NCI-H1436 treated with DMSO at 0.1 percent for 48 hours (cell line): ENCODE data around the gene LYZL2.
"Not testable (repeated sequence)": the region's sequence is repeated elsewhere in the genome, so short reads cannot be mapped to it uniquely, and the experiment has no call there.

ENCODE experiments used
- DNase-seq: peaks from one replicate; lab custom pipeline; 2025; lab: John Stamatoyannopoulos, UW

Gene LYZL2

DNA sequence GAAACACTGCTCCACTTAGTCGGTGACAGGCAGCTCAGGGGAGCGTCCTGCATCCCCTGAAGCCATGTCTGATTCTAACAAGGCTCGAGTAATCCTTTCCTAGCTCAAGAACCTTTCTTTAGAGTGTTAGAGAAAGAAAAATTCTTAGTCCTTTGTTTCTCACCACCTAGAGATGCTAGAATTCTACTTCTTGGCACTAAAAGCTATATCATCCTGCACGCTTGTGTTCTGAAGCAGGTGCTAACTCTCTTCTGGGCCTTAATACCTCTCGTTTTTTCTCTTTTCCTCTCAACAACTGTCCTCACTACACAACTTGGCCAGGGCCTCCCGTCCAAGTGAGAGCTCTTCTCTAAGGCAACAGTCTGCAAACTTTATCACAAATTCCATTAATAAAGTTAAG lies at the start of gene LYZL2:
TSS of gene LYZL2 (minus strand) at position 101 of the 400 bp plus-strand sequence. CDS start 2,838 bp downstream, outside the sequence.
- DNase-seq = no peak

DNA sequence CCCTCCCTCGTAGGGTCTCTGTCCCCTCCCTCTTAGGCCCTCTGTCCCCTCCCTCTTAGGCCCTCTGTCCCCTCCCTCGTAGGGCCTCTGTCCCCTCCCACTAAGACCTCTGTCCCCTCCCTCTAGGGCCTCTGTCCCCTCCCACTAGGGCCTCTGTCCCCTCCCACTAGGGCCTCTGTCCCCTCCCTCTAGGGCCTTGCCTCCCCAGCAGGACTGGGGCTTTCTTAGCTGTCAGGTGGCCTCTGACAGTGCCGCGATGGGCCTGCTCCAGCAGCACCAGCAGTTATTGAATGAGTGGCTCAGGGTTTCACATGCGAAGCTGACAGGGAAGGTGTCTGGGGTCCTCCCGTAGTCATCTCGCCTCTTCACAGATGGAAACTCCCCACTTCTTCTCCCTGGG lies 48.1 kb upstream of the LYZL2 start:
- not testable (repeated sequence) for DNase-seq

DNA sequence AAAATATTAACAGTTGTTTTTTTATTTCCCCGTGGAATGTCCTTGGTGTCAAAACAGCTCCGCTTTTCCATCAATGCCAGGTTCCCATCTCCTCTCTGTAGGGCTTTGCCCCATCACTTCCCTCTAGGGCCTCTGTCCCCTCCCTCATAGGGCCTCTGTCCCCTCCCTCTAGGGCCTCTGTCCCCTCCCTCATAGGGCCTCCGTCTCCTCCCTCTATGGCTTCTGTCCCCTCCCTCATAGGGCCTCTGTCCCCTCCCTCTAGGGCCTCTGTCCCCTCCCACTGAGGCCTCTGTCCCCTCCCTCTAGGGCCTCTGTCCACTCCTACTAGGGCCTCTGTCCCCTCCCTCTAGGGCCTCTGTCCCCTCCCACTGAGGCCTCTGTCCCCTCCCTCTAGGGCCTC lies 47.6 kb upstream of the LYZL2 start:
- not testable (repeated sequence) for DNase-seq

DNA sequence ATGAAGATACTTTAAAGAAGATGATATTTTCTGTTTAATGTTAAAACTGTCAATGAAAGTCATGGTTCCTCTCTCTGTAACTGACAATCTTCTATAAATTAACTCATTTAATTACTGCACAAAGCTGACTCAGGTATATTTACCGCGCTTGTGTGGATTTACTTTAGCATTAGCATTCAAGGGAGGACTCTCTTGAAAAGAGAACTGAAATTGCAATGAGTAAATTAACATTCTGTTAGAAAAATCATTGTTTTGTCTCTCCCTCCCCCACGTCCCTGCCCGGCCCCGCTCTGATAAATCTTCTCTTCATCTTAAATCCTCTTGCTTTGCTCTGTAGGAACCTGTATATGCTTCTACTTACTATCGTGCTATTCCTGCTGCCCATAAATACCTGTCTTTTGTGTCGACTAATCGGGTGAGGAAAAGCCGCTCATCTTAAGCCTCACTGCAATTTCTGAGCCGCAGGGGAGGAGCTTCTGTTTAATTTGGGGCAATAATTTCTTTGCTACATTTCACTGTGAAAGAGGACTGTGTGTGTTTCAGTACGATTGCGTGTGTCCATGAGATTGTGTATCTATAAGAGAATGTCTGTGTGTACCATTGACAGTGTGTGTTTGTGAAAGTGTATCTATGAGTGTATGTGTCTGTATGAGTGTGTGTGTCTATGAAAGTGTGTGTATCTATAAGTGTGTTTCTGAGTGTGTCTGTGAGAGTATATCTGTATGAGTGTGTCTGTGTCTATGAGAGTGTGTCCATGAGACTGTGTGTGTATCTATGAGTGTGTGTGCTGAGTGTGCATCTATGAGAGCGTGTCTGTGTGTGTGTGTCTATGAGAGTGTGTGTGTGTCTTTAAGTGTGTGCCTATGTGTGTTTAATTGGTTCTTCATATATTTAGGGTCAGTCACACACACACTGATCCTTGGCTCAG lies 46.5 kb upstream of the LYZL2 start:
- DNase-seq = no peak

DNA sequence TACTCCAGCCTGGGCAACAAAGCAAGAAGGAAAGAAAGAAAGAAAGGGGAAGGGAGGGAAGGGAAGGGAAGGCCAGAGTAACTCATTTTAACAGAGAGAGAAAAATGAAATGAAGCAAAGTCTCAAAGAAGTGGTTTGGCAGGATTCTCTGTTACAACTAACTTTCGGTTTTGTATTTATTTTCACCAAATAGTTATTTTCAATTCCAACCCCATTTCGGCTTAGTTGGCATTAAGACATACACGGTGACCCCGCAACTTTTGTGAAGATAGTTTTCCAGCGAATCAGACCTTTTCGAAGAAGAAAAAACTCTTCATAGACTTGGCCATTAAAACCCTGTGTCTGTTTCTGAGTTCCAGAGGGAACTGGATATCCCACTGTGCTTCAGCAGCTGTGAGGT lies 45.2 kb upstream of the LYZL2 start:
- DNase-seq = no peak

DNA sequence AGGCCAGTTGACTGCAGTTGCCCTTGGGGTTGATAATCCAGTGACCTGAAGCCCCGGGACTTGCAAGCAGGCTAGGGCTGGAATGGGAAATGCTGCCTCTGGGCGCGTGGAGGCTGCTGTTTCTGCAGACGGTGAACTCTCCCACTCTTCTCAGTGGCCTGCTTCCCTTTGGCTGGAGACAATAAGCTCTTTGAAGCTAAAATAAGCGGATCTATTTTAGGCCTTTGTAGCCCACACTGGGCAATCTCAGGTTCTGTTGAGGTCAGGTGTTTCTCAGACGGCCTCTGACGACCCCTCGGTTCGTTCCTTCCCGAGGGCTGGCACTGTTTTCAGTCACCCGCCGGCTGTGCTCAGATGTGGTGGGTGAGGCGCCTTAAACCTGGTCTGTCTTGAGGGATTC lies 43.7 kb upstream of the LYZL2 start:
- not testable (repeated sequence) for DNase-seq

DNA sequence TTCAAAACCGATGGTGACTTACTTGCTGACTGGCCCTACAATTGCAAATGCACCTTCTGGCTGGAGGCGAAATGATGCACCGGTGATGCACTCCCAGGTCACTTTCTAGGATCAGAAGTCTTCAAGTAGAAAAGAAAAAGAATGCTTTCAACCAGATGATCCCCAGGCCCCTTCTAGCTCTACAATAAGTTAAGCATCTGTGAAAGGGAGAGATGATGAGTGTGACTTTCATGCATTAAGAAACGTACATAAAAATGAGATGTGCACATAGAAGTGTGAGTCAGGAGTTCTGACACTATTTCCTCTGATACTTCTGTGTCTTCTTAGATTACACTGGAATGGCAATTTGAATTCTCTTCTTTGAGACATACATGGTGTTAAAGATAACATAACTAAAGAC lies 42.8 kb upstream of the LYZL2 start:
- not testable (repeated sequence) for DNase-seq

DNA sequence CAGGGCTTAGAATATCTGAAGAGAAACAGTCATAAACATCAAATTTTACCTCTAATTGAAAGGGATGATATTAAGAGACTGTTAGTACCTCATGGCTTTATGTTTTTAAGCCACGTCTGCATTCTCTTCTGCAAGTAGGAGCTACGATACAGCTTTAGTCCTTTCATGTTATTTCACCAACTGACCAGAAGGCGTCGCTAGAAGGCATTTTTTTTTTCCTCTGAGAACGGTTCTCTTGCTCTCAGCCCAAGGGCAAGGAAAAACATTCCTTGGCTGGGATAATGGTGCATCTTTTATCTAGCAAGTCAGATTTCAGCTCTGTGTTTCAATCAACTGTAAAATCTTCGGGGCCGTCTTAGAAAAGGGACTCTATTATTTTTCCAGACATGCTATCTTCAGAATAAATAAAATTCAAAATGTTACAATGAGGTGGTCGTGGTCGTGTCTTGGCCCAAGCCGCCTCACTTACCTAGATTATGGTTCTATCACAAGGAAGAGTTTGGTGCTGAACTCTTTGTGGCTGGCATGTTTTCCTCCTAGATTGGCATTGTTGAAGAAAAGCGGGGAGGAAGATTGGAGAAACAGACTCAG lies 41.6 kb upstream of the LYZL2 start:
- no peak for DNase-seq

DNA sequence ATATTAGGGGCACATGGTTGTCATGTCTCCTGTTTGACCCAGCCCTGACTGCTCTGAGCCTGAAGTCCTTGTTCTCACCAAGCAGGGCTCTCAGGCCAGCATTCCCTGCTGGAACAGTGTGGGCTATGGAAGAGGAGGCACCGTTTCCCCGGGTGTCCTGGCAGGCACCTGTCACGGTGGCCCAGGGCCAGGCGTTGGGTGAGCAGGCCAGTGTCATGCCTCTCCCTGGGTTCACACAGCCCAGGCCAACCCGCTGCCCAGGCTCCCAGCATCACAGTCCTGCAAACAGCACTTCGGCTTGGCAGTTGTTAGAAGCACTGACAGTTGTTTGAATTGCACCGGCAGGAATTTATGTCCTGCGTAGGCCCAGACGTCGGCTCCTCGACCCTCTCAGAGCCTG lies 38.4 kb upstream of the LYZL2 start:
- not testable (repeated sequence) for DNase-seq

DNA sequence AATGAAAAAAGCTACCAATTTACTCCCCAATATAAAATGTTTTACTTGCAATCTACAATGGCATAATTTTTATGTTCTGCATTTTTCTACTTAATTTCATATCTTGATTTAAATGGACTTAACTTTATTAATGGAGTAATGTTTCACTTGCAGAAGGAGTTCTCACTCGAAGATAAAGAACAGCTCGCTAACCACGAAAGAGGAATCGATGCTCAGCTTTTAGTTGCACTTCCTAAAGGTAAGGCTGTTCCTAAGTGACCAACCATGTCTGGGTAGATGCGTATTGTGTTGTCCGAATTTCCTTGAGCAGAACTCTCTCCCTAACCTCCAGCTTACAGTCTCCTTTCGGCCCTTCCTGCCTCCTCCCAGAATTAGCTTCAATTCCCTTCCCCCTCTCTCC lies 33.9 kb upstream of the LYZL2 start:
- DNase-seq = not testable (repeated sequence)

DNA sequence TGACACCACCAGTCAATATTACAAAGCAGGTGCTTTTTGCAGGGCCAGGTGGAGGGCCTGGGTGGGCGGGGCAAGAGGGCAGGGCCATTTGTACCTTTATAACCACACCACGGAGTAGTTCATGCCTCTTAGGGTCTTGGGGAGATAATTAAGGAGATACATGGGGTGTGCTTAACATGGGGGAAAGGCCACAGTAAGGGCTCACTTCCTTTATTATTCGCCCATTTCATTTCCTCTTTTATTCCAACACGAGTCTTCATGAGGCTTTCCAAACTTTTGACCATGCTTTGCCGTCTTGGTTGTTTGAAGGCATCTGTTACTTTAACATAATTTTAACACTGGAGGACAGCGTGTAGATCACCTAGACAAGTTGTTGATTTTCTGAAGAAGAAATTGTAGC lies 33.3 kb upstream of the LYZL2 start:
- DNase-seq = no peak

DNA sequence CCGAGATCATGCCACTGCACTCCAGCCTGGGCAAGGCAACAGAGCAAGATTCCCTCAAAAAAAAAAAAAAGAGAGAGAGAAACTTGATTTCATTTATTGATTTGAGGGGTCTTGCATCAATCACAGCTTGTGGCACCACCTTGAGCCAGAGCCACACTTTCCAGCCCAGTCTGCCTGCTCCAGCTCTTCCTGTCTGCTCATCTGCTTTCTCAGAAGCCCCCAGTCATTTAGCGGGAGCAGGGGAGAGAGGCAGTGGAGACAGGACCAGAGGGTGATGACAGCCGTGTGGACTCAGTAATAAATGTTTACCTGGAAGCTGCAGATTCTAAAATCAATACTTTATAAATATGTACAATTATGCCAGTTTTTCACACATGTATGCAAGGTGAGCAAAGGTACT lies 30.8 kb upstream of the LYZL2 start:
- not testable (repeated sequence) for DNase-seq

DNA sequence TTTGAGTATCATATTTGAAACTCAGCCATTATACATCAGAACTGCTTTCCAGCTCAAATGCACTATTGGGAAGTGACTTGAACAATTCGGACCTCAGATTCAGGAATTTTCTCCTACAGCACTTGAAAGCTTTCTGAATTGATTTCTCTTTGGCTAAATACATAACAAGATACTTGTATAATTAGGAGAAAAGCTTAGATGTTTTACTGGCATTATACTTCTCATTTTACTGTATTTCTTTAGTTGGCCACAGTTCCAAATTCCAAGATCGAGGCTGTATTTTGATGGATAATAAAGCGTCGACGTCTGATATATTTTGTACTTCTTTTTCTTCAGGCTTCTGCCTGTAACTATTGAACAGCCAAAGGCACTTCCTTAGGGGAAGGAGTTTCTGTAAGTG lies 26.7 kb upstream of the LYZL2 start:
- DNase-seq = no peak

DNA sequence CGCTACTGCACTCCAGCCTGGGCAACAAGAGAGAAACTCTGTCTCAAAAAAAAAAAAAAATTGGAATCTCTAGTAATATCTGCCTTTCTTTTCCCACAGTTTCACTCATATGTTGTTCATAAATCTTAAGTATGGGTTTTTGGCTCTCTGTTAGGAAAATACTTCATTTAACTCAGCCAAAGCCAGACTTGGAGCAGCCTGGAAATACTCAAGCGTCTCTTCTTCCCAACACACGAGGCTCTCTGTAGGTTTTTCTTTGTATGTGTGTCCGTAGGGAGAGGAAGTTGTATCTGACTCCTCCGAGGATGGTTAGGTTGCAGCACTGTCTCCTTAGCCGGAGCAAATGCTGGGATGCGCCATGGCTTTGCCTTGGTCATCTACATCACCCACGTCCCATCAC lies 25.4 kb upstream of the LYZL2 start:
- DNase-seq = not testable (repeated sequence)

DNA sequence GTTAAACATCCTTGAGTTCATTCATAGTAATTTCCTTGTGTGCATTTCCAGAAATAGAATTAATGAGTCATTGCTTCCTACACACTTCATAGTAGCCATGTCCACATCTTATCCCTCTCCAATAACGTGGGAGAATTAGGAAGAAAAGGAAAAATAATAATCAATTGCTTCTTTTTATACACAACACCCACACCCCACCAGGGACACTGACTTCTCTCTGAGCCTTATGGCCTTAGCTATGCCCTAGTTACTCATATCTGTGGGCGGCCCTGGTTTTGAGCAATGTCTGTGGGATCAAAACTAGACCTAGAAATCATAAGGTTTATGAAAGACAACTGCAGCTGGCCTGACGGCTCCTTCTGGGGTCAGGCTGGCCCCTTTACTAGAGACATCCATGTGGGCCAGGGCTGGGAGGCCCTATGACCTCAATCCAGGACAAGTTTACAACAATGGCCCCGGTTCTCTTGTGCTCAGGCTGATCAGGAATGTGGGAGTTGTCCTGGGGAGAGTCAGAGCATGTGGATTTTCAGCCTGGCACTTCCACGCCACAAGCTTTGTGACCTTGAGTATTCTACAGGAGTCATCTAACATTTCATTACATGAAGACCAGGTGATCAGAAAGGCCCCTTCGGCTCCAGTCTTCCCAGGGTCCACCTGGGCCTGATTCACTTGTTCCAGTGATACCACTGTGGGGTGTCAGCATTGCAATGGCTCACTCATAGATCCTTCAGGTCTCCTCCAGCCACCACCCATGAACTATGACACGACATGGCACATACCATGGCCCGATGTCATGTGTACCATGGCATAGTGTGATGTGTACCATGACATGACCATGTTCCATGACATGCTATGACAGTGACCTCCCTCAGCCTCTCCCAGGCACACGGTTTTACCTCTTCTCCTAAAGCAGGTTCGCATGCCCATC lies 22.2 kb upstream of the LYZL2 start:
- DNase-seq = not testable (repeated sequence)

DNA sequence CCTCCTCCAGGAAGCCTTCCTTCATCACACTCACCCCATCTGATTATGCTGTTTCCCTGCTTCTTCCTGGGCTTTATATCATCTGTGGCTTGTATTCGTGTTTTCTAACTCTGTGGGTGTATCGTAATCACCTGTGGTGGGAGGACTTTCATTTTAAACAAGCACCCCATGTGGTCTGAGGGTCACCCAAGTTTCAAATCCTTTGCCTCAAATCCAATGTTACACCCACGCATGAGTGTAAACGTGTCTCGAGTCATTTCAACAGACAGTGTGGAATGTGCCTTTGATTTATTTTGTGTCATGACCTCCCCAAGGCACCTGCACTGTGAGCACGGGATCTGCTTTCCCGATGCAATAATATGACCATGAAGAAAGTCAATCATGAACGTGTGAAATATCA lies 17.5 kb upstream of the LYZL2 start:
- DNase-seq = no peak

DNA sequence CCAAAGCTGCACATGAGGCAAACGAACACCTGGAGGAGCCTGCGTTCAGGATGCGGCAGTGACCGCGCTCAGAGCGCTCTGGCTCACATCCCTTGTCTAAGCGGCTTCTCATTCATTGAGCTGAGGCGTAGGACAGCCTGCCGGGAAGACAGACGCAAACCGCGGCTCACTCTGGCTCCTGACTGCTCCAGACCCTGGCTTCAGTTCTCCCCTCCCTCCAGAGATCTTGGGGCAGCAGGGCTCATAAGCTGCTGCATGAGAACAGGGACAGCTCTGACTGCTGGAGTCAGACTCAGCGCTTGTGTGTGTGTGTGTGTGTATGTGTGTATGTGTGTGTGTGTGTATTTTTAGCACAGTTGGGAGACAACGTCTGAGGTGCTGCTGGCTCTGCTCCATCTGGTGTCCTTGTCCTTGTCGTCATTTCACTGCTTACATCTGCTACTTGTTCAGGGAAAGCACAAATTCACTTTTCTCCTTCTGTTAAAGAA lies 15.8 kb upstream of the LYZL2 start:
- DNase-seq = no peak

DNA sequence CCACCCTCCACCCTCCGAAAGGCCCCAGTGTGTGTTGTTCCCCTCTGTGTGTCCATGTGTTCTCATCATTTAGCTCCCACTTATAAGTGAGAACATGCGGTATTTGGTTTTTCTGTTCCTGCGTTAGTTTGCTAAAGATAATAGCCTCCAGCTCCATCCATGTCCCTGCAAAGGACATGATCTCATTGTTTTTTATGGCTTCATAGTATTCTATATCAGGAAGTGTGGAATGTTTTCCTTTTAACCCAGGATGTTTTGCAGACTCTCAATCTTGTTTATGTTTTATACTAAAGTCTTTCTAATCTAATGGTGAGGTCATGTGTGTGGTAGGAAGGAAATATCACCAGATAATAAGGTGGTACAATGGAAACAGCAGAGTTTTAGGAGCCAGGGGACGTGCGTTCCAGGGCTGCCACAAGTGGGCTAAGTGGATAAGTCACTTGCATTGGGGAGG lies 14.9 kb upstream of the LYZL2 start:
- not testable (repeated sequence) for DNase-seq

DNA sequence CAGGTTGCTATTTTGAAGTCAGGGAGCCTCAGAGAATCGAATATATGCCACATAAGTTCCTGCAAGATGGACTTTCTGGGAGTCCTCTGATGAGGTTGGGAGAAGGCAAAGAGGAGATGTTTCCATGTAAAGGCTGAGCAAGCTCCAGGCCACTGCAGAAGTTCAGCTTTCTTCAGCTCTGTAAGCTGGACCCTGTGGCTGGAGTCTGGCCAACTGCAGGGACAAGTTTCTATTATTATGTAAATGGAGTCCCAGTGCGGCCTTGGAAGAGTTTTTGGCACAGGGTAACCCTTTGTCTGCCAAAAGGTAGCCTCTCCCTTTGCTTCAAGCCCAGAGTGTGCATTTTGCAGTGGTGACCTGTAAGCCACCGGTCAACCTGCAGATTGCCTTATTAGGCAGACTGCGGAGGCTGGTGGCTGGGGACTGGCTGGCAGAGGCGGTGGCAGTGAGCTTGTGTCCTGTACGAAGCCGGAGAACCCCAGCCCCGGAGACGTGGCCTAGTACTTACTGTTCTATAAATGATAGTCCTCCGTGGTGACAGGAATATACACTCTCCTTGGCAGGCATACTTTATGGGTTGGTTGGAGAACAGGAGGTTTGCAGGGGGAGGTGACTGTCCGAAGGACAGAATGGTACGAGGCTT lies 14.1 kb upstream of the LYZL2 start:
- not testable (repeated sequence) for DNase-seq

DNA sequence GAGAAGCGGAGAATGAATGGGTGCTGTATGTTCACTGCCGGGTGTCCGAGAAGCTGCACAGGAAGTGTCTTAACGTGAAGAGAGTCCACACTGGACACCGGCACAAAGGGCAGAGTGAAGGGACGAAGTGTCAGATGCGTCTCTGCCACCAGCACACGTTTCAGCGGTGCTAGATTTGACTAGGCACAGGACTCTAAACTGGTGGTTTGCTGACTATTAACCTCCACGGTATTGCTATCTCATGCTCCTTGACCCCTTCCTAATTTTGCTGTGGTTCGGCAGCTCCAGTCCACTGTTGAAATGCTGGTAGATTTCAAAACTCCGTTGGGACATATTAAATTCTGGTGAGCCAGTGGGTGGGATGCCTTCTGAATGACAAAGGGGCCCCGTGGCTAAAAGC lies 13.3 kb upstream of the LYZL2 start:
- not testable (repeated sequence) for DNase-seq

DNA sequence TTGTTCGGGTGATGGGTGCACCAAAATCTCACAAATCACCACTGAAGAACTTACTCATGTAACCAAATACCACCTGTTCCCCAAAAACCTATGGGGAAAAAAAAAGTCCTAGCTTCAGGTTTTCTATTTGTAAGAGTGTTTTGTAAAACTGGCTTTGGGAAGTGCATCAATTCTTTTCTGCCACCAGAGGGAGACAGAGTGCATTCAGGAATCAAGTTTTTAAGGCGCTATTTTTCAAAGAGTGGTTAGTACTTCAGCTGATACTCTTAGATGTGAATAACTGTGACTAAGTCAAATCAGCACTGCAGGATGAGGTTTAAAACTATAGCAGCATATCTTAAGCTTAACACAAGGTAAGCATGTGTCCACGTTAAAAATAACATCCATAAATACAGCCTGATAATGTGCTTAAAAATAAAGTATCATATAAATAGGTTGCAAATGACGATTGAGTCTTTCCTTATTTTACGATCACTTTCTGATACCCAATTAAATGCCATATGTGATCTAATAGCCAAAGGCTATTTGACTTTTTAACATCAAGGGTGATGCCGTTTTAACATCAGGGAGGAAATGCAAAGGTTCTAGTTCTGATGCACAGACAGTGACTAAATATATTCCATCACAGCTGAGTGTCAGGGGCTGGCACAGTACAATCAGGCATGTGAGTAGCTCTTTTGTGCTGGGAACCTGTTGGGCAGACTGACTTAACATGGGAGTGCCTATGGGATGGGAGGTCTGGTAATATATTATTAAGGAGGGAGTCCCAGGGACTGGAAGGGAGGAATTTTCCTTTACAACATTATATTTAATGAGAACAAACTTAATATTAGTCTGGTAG lies 10.6 kb upstream of the LYZL2 start:
- DNase-seq = no peak
